GM23248 (cell line): ENCODE data around the gene GBF1. TPM values are rescaled to one million over a fixed set of nuclear protein-coding genes. Genes with fewer than 3 reads are reported as not detected.

Experiments used
- DNase-seq: peaks from one replicate; pipeline ENCODE4 v3.0.0-alpha.2; 2015
- H2AFZ ChIP-seq: fragments of 200-600 bp; sonication (generic); 2 replicates; pipeline ENCODE4 v1.6.1; 2016; ENCODE audit warnings: antibody characterized with exemption
- H3F3A ChIP-seq: fragments of 200-600 bp; sonication (generic); 2 replicates; pipeline ENCODE4 v1.6.1; 2016; ENCODE audit warnings: mild to moderate bottlenecking, antibody characterized with exemption, mixed run types; ENCODE audit not compliant: insufficient read depth
- H3K27ac ChIP-seq: fragments of 200-600 bp; sonication (generic); 2 replicates; pipeline ENCODE4 v1.5.1; 2016; ENCODE audit warnings: mild to moderate bottlenecking
- H3K27me3 ChIP-seq: fragments of 200-600 bp; sonication (generic); replicated peaks from 2 replicates; pipeline ENCODE4 v1.6.1; 2016; ENCODE audit warnings: mild to moderate bottlenecking; ENCODE audit not compliant: insufficient read depth
- H3K36me3 ChIP-seq: fragments of 200-600 bp; sonication (generic); 2 replicates; pipeline ENCODE4 v1.6.1; 2016; ENCODE audit warnings: low read depth, mild to moderate bottlenecking
- H3K4me1 ChIP-seq: fragments of 200-600 bp; sonication (generic); 2 replicates; pipeline ENCODE4 v1.6.1; 2016; ENCODE audit warnings: mild to moderate bottlenecking; ENCODE audit not compliant: insufficient read depth
- H3K4me2 ChIP-seq: fragments of 200-600 bp; sonication (generic); one replicate; pipeline ENCODE4 v1.6.1; 2016; ENCODE audit warnings: mild to moderate bottlenecking; ENCODE audit not compliant: unreplicated experiment
- H3K4me3 ChIP-seq: fragments of 200-600 bp; sonication (generic); 2 replicates; pipeline ENCODE4 v1.5.1; 2016; ENCODE audit warnings: mild to moderate bottlenecking
- H3K79me2 ChIP-seq: fragments of 200-600 bp; sonication (generic); 2 replicates; pipeline ENCODE4 v1.6.1; 2016; ENCODE audit warnings: mild to moderate bottlenecking; ENCODE audit not compliant: insufficient read depth
- H3K9ac ChIP-seq: fragments of 200-600 bp; sonication (generic); 2 replicates; pipeline ENCODE4 v1.6.1; 2016; ENCODE audit warnings: mild to moderate bottlenecking
- H3K9me2 ChIP-seq: fragments of 200-600 bp; sonication (generic); 2 replicates; pipeline ENCODE4 v1.6.1; 2016; ENCODE audit warnings: mixed run types, mild to moderate bottlenecking, moderate library complexity; ENCODE audit not compliant: insufficient read depth
- H3K9me3 ChIP-seq: fragments of 200-600 bp; sonication (generic); one replicate; pipeline ENCODE4 v1.6.1; 2017; ENCODE audit warnings: low read depth
- H4K20me1 ChIP-seq: fragments of 200-600 bp; sonication (generic); 2 replicates; pipeline ENCODE4 v1.6.0; 2016; ENCODE audit not compliant: insufficient read depth
- EZH2 ChIP-seq: fragments of 200-600 bp; sonication (generic); IDR thresholded peaks from 2 replicates; pipeline ENCODE4 v1.6.1; 2018; ENCODE audit warnings: antibody characterized with exemption, mild to moderate bottlenecking; ENCODE audit not compliant: insufficient read depth, poor library complexity, severe bottlenecking
- EZH2phosphoT487 ChIP-seq: fragments of 200-600 bp; sonication (generic); IDR thresholded peaks from 2 replicates; pipeline ENCODE4 v1.6.1; 2018; ENCODE audit warnings: antibody characterized with exemption, moderate library complexity, mild to moderate bottlenecking, low read depth; ENCODE audit not compliant: insufficient read depth
- WGBS, 2 experiments: methylation state at CpG; one replicate each; pipeline ENCODE4 v1.1.6; 2015 to 2017; ENCODE audit warnings: low lambda C conversion rate in 2 of 2, low coverage in 1 of 2; ENCODE audit errors: missing lambda C conversion rate in 2 of 2; 5-methylcytosine and 5-hydroxymethylcytosine counted together
- in situ Hi-C: fragments of 300-500 bp; cut with MboI; formaldehyde crosslinking; loops from 2 replicates; pipeline ENCODE4 v1.15.0; 2020
- polyA plus RNA-seq: library from polyadenylated mRNA; unstranded; fragments of >200 nt; fragmentation: Nextera tagmentation; extraction: Ambion mirVana; gene quantifications from 2 replicates; pipeline ENCODE4 v1.2.1, GENCODE V29; 2016
- total RNA-seq: library from RNA; depleted of rRNA; stranded (reverse); fragments of >200 nt; shearing (Covaris generic); gene quantifications from 2 replicates; pipeline ENCODE4 v1.2.3, GENCODE V29; 2014

Gene GBF1
- total and polyA plus RNA-seq, 2 experiments from 2014 or later = 29.8 to 43.9 TPM

DNA sequence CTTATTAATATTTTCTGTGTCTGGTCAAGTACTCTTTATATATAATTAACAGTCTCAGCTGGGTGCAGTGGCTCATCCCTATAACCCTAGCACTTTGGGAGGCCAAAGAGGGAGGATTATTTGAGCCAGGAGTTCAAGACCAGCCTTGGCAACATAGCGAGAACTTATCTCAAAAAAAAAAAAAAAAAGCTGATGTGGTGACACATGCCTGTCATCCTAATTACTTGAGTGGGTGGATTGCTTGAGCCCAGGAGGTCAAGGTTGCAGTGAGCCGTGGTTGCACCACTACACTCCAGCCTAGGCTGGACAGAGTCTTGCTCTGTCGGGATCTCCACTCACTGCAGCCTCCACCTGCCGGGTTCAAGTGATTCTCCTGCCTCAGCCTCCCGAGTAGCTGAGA lies 26.0 kb upstream of the GBF1 start:
- no peaks in the 10 kb centered on the region for H3F3A ChIP-seq
- DNase-seq = no peak
- H3K9me3 ChIP-seq = no peaks in the 10 kb centered on the region
- no peak overlapping the region for H3K4me3 ChIP-seq
- H3K4me1 ChIP-seq = 0 out of 2 replicates have a peak, but pooled peaks cover 4% of the 10 kb centered on the region
- no peak overlapping the region for H2AFZ ChIP-seq
- H3K27ac ChIP-seq = no peak overlapping the region
- no peaks in the 10 kb centered on the region for H3K36me3 ChIP-seq
- no peaks in the 10 kb centered on the region for H3K9me2 ChIP-seq
- H3K79me2 ChIP-seq = no peaks in the 10 kb centered on the region
- in situ Hi-C loops = no loop called here
- WGBS, 2 experiments = 79 to 85% methylated on average over 5 of the region's 5 CpGs
- H3K9ac ChIP-seq = no peak overlapping the region
- H4K20me1 ChIP-seq = no peaks in the 10 kb centered on the region
- TF ChIP-seq EZH2 (no peak), EZH2phosphoT487 (no peak)
- H3K27me3 ChIP-seq = no peaks in the 10 kb centered on the region; the same call in 1 of the 2 replicates
- no peak overlapping the region for H3K4me2 ChIP-seq

GRCh38 chr10:102220612-102221011 lies 24.7 kb upstream of the GBF1 start:
- in situ Hi-C loops = no loop called here
- Histone ChIP-seq H3K9me2 (no peaks in the 10 kb centered on the region), H2AFZ (no peak overlapping the region), H3K9ac (no peak overlapping the region), H3K27ac (no peak overlapping the region), H3K4me1 (peaks cover 9% of the 10 kb centered on the region), H4K20me1 (no peaks in the 10 kb centered on the region), H3F3A (peaks cover 8% of the 10 kb centered on the region), H3K4me2 (no peak overlapping the region), H3K9me3 (no peaks in the 10 kb centered on the region), H3K27me3 (no peaks in the 10 kb centered on the region; the same call in 1 of the 2 replicates), H3K79me2 (no peaks in the 10 kb centered on the region), H3K36me3 (no peaks in the 10 kb centered on the region), H3K4me3 (no peak overlapping the region)
- DNase-seq = no peak
- TF ChIP-seq EZH2phosphoT487 (no peak), EZH2 (no peak)

DNA sequence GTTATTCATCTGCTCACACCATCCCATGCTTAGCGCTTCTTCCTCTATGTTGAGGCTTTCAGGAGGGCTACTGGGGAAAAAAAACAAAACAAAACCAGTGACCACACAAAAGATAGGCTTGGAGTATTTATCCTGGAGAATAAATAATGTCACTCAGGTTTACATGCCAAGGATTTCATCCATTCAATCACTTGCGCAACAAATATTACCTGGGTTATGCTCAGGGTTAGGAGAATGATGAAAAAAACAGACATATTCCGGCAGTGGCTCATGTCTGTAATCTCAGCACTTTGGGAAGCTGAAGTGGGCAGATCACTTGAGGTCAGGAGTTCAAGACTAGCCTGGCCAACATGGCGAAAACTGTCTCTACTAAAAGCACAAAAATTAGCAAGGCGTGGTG lies 22.5 kb upstream of the GBF1 start:
- Histone ChIP-seq H3K4me1 (peaks cover 16% of the 10 kb centered on the region), H3K9ac (no peak overlapping the region), H3K4me2 (no peak overlapping the region), H3K4me3 (no peak overlapping the region), H3K27me3 (no peaks in the 10 kb centered on the region; the same call in 1 of the 2 replicates), H3K9me3 (no peaks in the 10 kb centered on the region), H3K27ac (no peak overlapping the region), H3K36me3 (no peaks in the 10 kb centered on the region), H3K9me2 (no peaks in the 10 kb centered on the region), H3K79me2 (no peaks in the 10 kb centered on the region), H4K20me1 (no peaks in the 10 kb centered on the region), H3F3A (peaks cover 14% of the 10 kb centered on the region), H2AFZ (no peak overlapping the region)
- DNase-seq = no peak
- TF ChIP-seq EZH2 (no peak), EZH2phosphoT487 (no peak)
- in situ Hi-C loops = no loop called here
- WGBS, 2 experiments = 84 to 92% methylated on average over 5 of the region's 5 CpGs

DNA sequence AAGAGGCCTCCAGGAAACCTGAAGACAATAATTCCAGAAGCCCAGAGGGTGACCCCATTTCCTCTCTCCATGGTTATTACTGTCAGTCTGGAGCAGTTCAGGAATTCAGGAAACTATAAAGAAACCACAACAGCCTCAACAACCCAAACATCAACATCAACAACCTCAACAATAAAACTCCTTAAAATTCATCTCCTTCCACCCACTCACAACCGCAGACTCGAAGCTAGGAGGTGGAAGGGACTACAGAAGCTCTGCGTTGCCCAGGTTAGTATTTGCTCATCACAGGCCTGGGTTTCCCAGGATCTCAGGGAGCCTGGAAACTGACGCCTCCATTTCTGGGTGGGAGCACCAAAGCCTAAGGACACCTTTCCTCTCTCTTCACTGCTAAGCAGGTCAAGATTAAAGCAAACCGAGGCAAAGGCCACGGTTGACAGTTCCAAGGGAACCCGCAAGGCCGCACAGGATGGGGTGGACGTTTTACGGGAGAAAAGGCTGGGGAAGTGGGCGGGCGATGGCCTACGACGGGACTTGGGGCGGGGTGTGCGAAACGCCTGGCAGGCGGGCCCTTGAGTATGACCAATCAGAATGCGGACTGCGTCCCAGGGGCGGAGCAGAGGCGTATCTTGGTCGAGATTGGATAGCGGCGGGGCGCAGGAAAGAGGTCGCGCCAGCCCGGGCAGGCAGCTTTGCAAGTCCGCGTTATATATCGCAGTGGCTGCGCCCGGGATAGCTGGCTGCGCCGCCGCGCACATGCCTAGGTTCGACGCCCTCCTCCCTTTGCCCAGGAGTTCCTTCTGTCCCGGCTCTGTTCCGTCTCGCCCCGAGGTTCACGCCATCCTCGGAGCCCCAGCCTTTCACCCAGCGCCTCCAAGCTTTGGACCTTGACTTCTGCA lies 19.4 kb upstream of the GBF1 start, which contains the start of gene ELOVL3:
Gene ELOVL3, plus strand, starts transcription at position 654 of the 896 bp plus-strand sequence. CDS start 250 bp downstream, outside the sequence.
- TF ChIP-seq EZH2 = no peak
- no peak for TF ChIP-seq EZH2phosphoT487
- no peaks in the 10 kb centered on the region; the same call in 1 of the 2 replicates for H3K27me3 ChIP-seq
- H3K4me2 ChIP-seq = peak within 1 kb of the TSS; percentile 80
- H3K4me1 ChIP-seq = peaks cover 16% of the 10 kb centered on the region
- H3K79me2 ChIP-seq = no peaks in the 10 kb centered on the region
- peak within 1 kb of the TSS; percentile 60 for H3K4me3 ChIP-seq
- H3K36me3 ChIP-seq = no peaks in the 10 kb centered on the region
- in situ Hi-C loops = loop anchor here (5.0 kb wide), 1 partner anchor 121 kb away; no protein-coding TSS in a partner anchor
- H4K20me1 ChIP-seq = no peaks in the 10 kb centered on the region
- peak; percentile 97 for DNase-seq
- no peaks in the 10 kb centered on the region for H3K9me2 ChIP-seq
- H3F3A ChIP-seq = peaks cover 14% of the 10 kb centered on the region
- H3K27ac ChIP-seq = peak within 1 kb of the TSS; percentile 82
- H3K9me3 ChIP-seq = no peaks in the 10 kb centered on the region
- peak within 1 kb of the TSS; percentile 74 for H3K9ac ChIP-seq
- H2AFZ ChIP-seq = peak within 1 kb of the TSS; percentile 95
- 3% methylated on average over 35 to 44 of the region's 47 CpGs for WGBS, 2 experiments
